ENCODE measurements around the gene GADL1.

The GADL1 gene, protein sequence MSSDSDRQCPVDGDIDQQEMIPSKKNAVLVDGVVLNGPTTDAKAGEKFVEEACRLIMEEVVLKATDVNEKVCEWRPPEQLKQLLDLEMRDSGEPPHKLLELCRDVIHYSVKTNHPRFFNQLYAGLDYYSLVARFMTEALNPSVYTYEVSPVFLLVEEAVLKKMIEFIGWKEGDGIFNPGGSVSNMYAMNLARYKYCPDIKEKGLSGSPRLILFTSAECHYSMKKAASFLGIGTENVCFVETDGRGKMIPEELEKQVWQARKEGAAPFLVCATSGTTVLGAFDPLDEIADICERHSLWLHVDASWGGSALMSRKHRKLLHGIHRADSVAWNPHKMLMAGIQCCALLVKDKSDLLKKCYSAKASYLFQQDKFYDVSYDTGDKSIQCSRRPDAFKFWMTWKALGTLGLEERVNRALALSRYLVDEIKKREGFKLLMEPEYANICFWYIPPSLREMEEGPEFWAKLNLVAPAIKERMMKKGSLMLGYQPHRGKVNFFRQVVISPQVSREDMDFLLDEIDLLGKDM

DNA sequence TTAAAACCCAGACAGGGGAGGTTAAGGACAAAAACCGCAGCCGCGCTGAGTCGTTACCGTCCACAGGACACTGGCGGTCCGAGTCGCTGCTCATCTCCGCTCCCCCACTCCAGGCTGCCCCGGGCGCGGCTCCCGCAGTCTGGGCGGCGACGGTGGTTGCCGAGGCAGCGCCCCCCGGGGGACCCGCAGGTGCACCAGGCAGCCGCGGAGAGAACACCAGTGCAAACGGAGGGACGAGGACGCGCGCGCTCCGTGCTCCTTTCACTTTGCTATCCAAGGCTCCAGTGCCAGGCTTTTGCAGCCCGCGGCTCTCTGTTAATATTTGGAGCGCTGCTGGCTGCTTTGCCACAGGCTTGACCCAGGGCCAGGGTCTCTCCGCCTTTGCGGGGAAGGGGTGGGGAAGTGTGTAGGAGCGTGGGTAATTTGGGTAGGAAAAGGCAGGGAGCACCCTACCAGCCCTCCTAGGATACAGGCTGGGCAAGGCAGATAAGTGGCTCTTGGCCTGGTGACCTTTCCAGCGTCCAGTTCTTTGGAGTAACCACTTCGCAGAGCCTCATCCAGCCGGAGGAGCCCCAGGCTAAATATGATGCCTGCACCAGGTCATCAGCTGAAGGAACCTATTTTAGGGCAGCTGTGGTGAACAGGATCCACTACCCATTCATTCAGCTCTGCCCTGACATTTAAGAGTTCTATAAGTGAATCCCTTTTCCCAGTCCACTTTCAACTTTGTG, at the start of gene GADL1:
TSS of gene GADL1 (minus strand) at position 141 of the 731 bp plus-strand sequence. CDS start at position 94, 47 bp downstream.
- no peak for DNase-seq

DNA sequence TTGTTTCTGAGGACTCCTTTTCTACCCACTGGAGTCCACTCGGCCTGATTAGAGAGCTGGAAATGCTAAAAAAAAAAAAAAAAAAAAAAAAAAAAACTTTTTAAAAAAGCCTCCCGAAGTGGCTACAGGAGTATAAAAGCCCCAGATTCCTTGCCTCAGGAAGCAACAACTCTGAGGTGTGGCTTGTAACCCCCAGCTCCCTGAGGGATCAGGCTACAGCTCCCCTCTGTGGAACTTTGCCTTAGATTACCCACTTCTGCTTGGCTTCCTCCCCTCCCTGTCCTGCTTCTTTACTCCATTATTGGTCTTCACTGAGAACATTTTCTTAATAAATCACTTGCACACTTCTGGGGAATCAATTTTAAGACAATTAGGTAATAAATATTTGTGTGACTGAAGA, 49.7 kb upstream of the GADL1 start:
- no peak for DNase-seq

DNA sequence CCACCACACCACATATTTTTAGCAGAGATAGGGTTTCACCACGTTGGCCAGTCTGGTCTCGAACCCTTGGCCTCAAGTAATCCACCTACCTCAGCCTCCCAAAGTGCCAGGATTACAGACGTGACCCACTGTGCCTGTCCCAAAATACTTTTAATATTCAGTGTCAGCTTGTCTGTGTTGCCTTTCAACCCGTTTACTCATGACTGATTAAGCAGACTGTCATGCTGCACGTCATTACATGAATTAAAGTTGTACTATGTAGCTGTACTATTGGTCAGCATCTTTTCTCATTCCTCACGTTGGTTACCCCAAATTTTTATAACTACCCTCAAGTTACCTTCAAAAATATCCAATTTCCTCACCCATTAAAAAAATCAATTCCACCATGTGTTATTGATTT, 48.7 kb upstream of the GADL1 start:
- no peak for DNase-seq

DNA sequence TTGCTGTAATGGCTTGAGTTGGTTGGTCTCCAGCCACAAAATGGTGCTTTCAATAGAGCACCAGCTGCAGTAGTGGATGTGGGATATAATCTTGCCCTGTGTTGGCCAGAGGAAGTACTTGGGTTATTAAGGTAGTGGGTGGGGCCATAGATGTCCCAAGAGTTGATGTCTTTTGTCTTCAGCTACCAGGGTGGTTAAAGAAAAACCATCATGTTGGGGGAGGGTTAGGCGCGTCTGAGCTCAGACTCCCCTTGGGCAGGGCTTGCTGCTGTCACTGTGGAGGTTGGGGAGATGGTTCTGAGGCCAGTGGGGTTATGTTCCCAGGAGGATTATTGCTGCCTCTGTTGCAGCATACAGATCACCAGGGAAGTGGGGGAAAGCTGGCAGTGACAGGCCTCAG, 46.9 kb upstream of the GADL1 start:
- DNase-seq = no peak

DNA sequence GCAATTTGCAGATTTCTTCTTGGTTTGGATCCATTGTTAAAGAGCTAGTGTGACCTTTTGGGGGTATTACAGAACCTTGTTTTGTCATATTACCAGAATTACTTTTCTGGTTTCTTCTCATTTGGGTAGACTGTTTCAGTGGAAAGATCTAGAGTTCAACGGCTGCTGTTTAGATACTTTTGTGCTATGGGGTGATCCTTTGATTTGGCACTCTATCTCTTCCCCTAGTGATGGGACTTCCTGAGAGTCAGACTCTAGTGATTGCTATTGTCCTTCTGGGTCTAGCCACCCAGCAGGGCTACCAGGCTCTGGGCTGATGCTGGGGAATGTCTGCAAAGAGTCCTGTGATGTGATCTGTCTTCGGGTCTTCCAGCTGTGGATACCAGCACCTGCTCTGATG, 46.3 kb upstream of the GADL1 start:
- no peak for DNase-seq

DNA sequence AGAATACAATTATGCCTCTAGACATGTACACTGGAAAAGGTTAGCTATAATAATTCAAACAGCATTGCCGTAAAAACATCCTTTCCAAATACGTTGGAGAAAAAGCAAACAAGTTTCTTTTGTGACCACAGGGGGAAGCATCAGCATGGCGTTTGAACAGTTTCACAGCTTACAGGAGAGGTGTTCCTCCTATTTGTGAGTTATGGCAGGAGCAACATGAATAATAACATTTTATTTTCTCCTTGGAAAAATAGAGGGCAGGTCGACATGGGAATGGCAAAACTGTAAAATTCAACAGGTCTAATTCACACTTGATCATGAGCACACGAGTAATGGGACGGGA, 39.7 kb upstream of the GADL1 start:
- peak; percentile 67 for DNase-seq

DNA sequence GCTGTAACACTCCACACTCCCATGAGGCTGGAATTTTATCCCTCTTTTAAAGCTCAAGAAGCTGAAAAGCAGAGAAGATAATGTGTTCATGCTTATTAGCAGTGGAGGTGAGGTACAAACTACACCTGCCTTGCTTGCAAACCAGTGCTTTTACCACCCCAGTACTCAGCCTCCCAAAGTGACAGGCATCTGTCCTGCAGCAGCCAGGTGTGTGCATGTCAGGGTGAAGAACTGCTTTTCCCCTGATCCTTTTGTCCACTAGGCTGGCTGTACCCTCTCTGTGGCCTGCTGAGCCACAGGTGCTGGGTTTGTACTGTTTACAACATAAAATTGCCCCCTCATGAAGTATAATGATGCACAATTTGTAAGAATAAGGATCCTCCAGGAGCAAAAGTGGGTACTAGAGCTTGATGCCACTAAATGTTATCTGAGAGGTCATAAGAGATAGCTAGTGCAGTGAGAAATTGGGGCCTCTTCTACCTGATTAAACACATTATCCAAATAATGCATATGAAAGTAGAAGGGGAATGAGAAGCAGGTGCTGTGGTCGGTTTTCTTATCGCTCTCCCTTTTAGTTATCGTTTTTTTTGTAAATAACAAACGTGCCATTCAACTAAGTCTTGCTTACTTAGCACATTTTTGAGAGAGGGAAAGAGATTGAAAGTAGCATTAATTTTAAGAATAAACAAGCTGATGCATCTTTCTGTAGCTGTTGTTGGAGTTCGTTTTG, 39.2 kb upstream of the GADL1 start:
- DNase-seq = peak; percentile 67

DNA sequence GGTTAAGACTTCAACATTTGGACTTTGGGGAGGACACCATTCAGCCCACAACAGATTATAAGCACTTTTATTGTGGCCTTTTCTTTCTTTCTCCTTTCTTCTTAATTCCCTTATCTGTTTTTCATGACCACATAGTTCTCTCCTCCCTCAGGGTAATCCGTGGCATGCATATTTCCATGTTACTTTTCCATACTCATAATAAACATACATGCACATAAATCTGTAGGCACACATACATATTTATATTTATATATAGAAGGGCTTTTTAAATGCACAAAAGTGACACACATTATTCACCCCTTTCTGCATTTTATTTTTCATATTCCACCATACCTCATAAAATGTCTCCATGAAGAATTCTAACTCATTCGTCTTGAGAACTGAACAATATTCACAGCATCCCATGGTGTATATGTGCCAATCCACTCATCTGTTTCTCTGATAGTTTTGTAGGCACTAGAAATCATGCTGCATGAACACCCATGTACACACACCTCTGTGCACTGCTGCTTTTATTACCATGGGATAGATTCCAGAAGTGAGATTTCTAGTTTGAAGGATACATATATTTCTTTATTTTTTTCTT, 38.1 kb upstream of the GADL1 start:
- DNase-seq = no peak

DNA sequence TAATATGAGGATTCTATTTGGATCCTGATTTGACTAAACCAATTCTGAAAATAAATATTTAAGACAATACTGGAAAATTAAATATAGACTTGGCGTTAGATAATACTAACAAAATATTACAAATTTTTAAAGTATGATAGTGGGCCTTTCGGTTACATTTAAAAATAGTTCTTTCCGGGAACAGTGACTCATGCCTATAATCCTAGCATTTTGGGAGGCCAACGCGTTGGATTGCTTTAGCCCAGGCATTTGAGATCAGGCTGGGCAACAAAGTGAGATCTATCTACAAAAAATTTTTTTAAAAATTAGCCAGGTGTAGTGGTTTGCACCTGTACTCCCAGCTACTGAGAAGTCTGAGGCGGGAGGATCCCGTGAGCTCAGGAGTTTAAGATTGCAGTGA, 30.3 kb upstream of the GADL1 start:
- no peak for DNase-seq

DNA sequence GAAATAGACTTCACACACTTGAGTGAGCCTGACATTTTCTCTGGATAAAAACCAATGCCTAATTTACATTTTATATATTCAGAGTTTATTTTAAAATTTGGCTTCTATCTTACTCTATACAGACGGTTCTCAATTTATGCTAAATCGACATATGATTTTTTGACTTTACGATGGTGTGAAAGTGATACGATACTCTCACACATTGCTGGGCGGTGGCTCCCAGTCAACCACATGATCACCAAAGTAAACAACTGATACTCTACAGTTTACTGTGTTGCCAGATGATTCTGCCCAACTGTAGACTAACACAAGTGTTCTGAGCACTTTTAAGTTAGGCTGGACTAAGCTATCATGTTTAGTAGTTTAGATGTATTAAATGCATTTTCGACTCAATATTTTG, 25.1 kb upstream of the GADL1 start:
- no peak for DNase-seq

DNA sequence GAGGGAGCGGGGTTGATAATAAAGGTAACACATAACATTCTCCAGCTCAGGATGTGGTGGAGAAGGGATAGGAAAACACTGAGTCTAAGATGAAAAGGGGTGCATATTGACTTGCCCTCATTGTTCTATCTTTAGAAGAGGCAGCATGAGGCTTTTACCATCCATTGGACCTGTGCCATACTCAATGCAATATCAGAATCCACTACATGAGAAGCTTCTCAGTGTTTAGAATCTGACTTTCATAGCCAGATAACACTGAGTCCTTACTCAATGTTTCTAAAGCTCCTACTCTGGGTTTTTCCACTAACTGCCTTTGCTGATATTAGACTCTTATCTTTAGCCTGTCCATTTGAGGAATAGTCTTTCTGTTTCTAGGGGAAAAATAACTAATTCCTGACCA, 24.3 kb upstream of the GADL1 start:
- DNase-seq = no peak

DNA sequence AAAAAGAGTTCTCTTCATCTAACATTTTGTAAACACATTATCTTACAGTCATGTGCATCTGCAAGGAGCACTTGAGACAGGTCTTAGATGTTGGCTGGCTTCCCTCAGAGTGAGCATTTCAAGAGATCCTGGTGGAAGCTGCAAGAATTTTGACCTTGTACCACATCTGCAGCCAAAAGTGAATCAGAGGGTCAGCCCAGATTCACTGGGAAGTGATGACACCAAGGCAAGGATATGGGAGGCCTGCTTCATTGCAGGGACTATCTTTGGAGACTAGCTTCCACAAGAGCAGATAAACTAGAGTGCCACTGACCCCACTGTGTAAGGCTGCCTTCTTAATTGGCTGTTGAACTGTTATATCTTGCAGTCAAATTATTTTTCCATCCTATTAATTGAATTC, 21.3 kb upstream of the GADL1 start:
- DNase-seq = no peak

DNA sequence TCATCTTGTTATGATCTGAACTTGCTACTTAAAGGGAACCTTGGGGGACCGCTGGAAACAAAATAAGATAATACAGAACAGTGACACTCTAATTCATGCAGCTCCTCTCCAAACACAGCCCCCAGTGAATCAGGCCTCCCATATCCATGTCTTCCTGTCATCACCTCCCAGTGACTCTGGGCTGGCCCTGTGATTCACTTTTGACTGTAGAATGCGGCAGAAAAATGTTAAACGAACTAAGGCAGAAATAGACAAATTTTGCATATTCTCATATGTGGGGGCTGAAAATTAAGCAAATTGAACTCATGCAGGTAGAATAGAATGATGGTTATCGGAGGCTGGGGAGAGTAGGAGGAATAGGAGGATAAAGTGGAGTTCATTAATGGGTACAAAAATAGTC, 20.2 kb upstream of the GADL1 start:
- DNase-seq = no peak

DNA sequence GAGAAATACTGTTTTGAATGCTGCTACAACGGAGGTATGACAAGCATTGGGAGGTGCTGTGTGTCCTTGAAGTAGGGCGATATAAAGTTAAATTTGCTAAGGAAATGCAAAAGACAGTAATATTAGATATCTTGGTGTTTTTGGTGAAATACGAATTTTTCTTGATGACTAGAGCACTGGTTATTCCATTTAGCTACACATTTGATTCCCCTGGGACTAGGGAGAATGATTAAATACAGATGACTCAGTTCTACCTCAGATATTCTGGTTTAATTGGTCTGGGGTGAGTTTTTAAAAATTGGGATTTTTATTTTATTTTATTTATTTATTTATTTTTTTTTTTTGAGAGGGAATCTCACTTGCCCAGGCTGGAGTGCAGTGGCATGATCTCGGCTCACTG, 18.7 kb upstream of the GADL1 start:
- DNase-seq = no peak

DNA sequence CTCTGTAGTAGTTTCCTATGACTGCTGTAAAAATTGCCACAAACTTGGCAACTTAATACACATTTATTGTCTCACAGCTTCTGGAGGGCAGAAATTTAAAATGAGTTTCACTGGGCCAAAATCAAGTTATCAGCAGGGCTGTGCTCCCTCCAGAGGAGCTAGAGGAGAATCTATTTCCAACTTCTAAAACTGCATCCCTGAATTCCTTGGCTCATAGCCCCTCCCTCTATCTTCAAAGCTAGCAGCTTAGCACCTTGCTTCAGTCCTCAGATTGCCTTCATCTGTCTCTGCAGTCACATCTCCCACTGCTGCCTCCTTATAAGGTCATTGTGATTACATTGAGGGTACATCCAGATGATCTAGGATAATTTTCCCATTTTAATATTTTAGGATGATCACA, 17.8 kb upstream of the GADL1 start:
- DNase-seq = no peak

DNA sequence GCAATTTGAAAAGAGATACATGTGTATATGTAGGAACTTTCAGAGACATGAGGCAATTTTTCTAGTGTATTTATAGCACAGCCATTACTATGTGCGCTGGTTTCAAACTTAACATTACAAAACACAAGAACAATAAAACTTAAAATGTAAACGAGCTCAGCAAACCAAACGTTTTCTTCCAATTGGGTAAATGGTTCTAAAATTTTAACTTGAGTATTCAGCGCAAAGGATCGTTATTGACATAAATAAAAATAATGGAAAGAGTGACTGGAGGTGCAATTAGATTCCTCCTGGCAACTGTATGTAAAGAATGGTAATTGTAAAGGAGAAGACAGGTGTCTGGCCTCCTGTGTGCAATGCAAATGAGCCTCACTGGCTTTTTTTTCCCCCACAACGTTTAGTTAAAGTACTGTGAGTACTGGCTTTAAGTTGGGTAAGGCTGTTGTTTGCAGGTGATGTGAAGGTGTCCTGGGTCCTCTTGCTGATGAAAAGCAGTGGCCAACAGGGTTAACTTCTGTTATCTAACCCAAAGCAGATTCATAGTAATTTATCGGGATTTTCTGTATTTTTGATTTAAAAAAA, 14.1 kb upstream of the GADL1 start:
- peak; percentile 68 for DNase-seq

DNA sequence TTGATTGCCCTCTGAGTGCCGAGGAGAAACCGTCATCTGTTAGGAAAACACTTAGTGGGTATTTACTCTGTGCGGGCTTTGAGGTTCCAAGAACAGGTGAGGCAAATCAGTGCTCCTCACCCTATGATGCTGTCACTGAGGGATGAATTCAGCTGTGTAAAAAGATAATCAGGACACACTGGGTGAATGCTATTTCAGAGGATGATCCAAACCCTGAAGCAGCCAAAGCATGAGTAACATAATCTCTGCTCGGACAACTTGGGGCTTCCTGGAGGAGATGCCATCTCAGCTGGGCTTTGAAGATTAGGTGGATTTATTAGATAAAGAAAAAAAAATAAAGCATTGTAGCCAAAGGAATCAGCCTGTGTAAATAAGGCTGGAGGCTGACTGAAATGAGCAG, 10.5 kb upstream of the GADL1 start:
- no peak for DNase-seq

DNA sequence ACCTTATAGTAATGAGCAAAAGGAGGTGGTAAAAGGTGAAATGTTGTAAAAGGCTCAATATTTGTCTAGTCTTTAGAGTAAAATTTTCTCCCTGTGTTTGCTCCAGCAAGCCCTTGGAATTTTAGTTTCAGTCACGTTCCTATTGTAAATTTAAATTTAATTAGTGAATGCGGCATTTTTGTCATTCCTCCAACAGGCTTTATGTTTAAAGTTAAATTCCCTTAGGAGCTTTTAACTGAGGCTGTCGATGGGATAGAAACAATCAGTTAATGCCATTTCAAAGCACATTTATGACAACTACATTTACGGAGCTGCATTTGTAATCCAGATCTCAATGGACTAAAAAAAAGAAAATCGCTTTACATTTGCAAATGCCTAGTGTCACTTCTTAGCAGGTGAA, 868 bp upstream of the GADL1 start:
- no peak for DNase-seq

DNA sequence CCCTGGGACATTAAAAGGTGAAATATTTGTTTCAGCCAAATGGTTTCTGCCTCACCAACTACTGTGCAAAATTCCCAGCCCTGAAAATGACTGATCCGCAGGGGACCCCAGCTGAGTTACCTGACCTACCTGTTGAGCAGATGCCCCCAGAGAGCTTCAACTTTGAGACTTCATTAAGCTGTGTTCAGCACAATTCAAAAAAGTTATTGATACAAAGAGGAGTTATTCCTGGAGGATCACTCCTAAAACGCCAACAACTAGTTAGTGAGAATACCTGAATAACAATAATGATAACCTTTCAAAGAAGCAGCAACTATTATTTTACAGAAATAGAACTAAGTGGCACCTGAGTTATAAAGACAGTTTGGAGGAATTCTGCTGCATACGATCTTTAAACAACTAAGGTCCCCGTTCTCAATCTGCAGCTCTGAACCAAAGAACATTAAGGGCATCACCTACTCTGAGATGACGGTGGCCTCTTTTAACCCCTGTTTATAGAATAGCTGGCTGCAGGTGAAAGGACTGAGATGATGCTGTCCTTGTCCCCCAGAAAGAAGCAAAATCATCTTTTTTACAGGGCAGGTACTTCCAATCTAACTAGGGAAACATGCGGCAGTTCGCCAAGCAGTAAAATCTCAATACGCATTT, 659 bp downstream of the GADL1 start:
- DNase-seq = no peak

DNA sequence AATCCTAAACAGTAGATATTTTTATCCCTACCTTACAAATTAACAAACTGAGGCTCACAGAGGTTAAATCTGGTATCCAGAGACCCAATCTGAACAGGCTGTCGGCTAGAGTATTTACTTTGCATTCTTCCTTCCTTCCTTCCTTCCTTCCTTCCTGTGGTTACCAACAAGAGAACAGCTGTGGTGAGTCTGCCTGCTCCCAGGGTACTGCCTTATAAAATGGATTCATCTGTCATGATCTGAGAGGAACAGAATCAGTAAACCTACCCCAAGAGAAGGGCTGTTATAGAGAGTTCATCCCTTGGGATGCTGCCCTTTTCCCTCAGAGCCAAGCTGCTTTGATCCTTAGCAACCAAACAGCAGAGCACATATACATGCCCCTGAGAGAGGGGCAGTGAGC, 3.6 kb downstream of the GADL1 start:
- no peak for DNase-seq

DNA sequence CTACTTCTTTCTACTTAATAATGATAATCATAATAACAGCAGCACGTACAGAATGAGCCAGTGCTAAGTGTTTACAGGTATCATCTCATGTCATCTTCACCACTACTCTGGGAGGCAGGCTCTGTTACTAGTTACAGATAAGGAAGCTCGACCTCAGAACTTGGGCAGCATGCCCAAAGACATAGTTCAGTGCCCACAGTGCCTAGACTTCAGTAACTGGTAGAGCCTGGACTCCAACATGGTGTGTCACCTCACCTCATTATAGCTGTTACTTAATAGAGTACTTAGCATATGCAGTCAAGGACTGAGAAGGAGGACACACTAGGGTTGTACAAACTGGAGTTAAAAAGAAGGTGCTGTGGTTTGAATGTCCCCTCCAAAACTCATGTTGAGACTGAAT, 7.6 kb downstream of the GADL1 start:
- DNase-seq = no peak

DNA sequence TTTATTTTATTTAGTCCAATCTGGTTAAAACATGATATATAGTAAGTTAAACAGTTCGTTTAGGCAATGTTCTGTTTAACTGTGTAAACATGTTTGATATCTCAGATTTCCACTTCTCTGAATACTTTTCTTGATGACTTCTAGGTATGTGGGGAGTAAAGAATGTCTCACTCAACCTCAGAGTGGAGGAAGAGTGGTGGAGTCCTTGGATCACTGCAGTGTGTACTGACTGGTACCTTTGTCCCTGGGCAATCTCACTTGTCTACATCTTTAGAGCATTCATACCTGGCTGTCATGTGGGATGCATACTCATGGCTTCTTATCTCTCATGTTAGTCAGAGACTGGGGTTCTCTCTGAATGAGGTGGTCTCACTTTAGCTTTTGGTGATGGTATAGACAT, 15.6 kb downstream of the GADL1 start:
- no peak for DNase-seq

DNA sequence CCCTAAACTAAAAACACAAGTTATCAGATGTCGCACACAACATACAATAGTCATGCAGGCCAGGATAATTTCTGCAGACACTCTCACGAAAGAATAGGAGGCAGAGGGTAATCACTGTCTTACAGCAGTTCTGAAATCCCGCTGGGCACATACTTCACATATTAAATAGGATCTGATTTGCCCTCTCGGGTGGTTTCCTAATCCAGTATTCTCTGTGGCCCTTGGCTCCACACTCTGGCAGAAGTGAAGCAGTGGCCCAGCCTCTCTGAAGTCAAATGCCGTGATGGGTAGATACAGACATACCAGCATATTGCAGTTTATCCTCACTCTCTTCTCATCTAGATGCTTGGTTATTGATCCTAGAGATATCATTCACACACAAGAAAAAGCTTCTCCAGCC, 19.0 kb downstream of the GADL1 start:
- no peak for DNase-seq

All from NCI-H2081 treated with DMSO at 0.1 percent for 48 hours (cell line).